Measurements from ENCODE around the gene ZNF407. TPM values are rescaled to one million over a fixed set of nuclear protein-coding genes. Genes with fewer than 3 reads are reported as not detected.

ZNF407 gene, protein sequence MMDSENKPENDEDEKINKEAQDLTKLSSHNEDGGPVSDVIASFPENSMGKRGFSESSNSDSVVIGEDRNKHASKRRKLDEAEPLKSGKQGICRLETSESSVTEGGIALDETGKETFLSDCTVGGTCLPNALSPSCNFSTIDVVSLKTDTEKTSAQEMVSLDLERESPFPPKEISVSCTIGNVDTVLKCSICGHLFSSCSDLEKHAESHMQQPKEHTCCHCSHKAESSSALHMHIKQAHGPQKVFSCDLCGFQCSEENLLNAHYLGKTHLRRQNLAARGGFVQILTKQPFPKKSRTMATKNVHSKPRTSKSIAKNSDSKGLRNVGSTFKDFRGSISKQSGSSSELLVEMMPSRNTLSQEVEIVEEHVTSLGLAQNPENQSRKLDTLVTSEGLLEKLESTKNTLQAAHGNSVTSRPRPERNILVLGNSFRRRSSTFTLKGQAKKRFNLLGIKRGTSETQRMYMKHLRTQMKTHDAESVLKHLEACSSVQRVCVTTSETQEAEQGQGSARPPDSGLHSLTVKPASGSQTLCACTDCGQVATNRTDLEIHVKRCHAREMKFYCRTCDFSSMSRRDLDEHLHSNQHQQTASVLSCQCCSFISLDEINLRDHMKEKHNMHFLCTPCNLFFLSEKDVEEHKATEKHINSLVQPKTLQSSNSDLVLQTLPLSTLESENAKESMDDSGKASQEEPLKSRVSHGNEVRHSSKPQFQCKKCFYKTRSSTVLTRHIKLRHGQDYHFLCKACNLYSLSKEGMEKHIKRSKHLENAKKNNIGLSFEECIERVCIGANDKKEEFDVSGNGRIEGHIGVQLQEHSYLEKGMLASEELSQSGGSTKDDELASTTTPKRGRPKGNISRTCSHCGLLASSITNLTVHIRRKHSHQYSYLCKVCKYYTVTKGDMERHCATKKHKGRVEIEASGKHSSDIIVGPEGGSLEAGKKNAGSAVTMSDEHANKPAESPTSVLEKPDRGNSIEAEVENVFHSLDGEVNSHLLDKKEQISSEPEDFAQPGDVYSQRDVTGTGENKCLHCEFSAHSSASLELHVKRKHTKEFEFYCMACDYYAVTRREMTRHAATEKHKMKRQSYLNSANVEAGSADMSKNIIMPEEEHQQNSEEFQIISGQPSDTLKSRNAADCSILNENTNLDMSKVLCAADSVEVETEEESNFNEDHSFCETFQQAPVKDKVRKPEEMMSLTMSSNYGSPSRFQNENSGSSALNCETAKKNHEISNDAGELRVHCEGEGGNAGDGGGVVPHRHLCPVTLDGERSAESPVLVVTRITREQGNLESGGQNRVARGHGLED (N-terminal part only)
- 10 to 100 TPM; 16.7 to 17.8 TPM for total RNA-seq

DNA sequence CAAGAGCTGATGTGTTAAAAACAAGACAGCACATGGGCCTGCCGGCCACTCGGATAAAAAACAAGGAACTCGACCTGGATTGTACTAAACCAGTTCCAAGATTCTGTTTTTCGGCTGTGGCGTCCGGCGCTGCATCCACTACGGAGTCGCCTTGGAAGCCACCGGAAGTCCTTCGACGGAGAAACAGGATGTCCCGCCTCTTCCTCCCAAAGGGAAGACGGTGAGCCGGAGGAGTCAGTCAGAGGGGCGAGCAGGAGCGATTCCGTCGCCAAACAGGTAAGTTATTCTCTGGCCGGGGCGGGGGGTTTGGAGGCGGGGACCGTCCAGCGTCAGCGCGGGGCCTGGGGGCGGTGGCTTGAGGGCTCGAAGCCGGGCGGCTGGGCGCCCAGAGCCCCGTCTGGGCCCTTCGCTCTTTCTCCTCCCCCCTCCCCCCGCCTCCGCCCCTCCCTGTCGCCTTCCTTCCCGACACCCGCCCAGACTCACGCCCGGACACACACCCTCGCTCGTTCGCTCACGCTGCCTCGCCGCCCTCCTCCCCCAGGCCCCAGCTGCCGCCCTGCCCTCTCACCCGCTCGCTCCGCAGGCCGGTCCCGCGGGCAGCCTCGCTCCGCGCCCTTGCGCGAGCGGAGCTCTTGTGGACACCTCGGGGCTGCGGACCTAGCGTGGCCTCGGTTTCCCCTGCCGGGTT, at the start of gene ZNF407:
ZNF407 (plus strand) TSS at position 209 of the 688 bp plus-strand sequence. CDS start 33,150 bp downstream, outside the sequence.

Other genes starting within 250 kb of the ZNF407 start
- gene DIPK1C, start 140.6 kb upstream of the ZNF407 start, total RNA-seq = not detected
- 100 to 1,000 TPM; 155 to 160 TPM for gene CNDP2, start 101.5 kb upstream of the ZNF407 start, total RNA-seq
- gene CNDP1, start 63.4 kb upstream of the ZNF407 start, total RNA-seq = not detected

All from activated naive CD4-positive, alpha-beta T cell treated with anti-CD3 and anti-CD28 coated beads, Interleukin-2, amount 10 ng/mL, durations not matched to agents 5 hours and 36 hours (primary cell).